Measurements from ENCODE around the gene MLIP.

Gene MLIP

DNA sequence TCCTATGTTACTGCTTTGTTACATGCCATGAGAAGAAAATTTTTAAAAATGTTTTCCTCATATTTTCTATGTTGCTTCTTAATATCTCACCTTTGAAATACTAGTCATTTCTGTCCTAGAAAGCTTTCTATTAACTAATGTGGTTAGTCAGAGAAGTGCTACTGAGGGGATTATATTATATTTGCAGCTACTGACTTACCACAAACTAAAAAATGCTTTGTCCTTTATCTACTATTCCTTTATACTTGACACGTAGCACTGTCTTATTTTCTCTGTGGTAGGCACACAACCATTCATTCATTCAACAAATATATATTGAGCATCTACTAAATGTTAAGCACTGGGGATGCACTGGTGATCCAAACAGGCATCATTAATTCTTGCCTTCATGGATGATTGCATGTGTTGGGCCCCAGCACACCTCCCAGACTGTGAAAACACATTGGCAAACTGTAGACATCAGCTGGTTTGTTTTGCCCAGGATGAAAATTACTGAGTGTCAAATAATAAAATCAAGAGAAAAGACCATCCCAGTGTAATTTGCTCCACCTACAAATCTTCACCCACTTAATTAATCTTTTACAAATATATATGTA, 10.7 kb upstream of the MLIP start:
- no peak overlapping the region for H3K4me3 ChIP-seq (ENCODE audit: low read depth, low read length, poor library complexity, severe bottlenecking)
- no peak overlapping the region for H3K4me2 ChIP-seq (ENCODE audit: low read length)
- H4K20me1 ChIP-seq (ENCODE audit: insufficient read depth, low read length), result no peaks in the 10 kb centered on the region
- H3K9me2 ChIP-seq (ENCODE audit: low read depth, low read length), result no peaks in the 10 kb centered on the region
- no peak overlapping the region for H3K27ac ChIP-seq (ENCODE audit: low read depth, low read length, poor library complexity, severe bottlenecking)
- no peaks in the 10 kb centered on the region for H3K27me3 ChIP-seq (ENCODE audit: insufficient read depth, low read length)
- H3K79me2 ChIP-seq (ENCODE audit: insufficient read depth, low read length), result no peaks in the 10 kb centered on the region
- H3K4me1 ChIP-seq (ENCODE audit: insufficient read depth, low read length, severe bottlenecking), result no peaks in the 10 kb centered on the region
- TF ChIP-seq, protein P1, sequence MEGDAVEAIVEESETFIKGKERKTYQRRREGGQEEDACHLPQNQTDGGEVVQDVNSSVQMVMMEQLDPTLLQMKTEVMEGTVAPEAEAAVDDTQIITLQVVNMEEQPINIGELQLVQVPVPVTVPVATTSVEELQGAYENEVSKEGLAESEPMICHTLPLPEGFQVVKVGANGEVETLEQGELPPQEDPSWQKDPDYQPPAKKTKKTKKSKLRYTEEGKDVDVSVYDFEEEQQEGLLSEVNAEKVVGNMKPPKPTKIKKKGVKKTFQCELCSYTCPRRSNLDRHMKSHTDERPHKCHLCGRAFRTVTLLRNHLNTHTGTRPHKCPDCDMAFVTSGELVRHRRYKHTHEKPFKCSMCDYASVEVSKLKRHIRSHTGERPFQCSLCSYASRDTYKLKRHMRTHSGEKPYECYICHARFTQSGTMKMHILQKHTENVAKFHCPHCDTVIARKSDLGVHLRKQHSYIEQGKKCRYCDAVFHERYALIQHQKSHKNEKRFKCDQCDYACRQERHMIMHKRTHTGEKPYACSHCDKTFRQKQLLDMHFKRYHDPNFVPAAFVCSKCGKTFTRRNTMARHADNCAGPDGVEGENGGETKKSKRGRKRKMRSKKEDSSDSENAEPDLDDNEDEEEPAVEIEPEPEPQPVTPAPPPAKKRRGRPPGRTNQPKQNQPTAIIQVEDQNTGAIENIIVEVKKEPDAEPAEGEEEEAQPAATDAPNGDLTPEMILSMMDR (IDR thresholded peaks at IDR 0.05; ENCODE audit: low read length), result no peak
- no peak for TF ChIP-seq EZH2 (IDR thresholded peaks at IDR 0.05; ENCODE audit: borderline replicate concordance, low read length)
- H3K36me3 ChIP-seq (ENCODE audit: insufficient read depth, low read length), result no peaks in the 10 kb centered on the region
- no peaks in the 10 kb centered on the region for H3K9me3 ChIP-seq (ENCODE audit: low read length)
- H2AFZ ChIP-seq (ENCODE audit: low read length), result no peak overlapping the region
- H3K9ac ChIP-seq (ENCODE audit: low read length), result no peak overlapping the region
- H3F3A ChIP-seq (ENCODE audit: insufficient read depth, low read length), result no peaks in the 10 kb centered on the region

DNA sequence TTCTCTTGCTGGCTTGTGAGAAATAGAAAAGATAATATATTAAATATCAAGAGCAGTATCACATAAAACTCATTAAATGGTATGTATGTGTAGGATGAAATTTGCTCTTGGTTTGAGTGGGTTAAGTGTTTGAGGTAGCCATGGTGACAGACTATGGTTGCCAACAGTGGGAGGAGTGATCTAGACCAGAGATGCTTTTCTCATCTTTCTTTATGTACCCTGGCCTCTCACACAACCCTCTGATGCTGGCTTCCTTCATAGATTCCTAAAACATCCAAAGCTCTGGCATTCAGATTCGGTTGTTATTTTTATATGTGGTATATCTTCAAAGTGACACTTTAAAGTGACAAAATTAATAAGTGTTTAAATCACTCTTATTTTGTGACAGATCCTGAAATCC, 9.0 kb upstream of the MLIP start:
- Histone ChIP-seq H3K79me2 (ENCODE audit: insufficient read depth, low read length) (no peaks in the 10 kb centered on the region), H3K4me1 (ENCODE audit: insufficient read depth, low read length, severe bottlenecking) (no peaks in the 10 kb centered on the region), H3K4me3 (ENCODE audit: low read depth, low read length, poor library complexity, severe bottlenecking) (no peak overlapping the region), H3K9me2 (ENCODE audit: low read depth, low read length) (no peaks in the 10 kb centered on the region), H3F3A (ENCODE audit: insufficient read depth, low read length) (no peaks in the 10 kb centered on the region), H3K27ac (ENCODE audit: low read depth, low read length, poor library complexity, severe bottlenecking) (no peak overlapping the region), H3K9me3 (ENCODE audit: low read length) (no peaks in the 10 kb centered on the region), H2AFZ (ENCODE audit: low read length) (no peak overlapping the region), H3K9ac (ENCODE audit: low read length) (no peak overlapping the region), H4K20me1 (ENCODE audit: insufficient read depth, low read length) (no peaks in the 10 kb centered on the region), H3K4me2 (ENCODE audit: low read length) (no peak overlapping the region), H3K36me3 (ENCODE audit: insufficient read depth, low read length) (no peaks in the 10 kb centered on the region), H3K27me3 (ENCODE audit: insufficient read depth, low read length) (no peaks in the 10 kb centered on the region)
- no peak for TF ChIP-seq EZH2 (IDR thresholded peaks at IDR 0.05; ENCODE audit: borderline replicate concordance, low read length)
- TF ChIP-seq, protein P1 (IDR thresholded peaks at IDR 0.05; ENCODE audit: low read length), result no peak

DNA sequence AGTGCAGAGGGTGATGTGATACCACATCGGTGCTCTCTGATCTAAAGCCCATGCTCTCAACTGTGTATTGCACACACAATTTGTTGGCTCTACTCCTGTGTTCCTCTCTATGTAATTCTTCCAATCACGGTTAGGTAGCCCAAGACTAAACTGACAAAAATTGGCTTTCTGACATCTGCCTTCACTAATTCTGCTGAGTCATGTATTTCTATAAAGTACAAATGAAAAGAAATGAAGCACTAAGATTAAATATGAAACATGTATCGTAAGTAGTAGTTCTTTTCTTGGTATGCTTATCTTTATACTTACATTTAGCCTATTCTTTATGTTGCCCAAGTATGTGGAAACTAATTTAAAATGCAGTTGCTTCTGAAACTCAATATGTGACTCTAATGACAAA, 7.7 kb upstream of the MLIP start:
- Histone ChIP-seq H3F3A (ENCODE audit: insufficient read depth, low read length) (no peaks in the 10 kb centered on the region), H3K36me3 (ENCODE audit: insufficient read depth, low read length) (no peaks in the 10 kb centered on the region), H3K4me2 (ENCODE audit: low read length) (no peak overlapping the region), H3K4me3 (ENCODE audit: low read depth, low read length, poor library complexity, severe bottlenecking) (no peak overlapping the region), H3K9me2 (ENCODE audit: low read depth, low read length) (no peaks in the 10 kb centered on the region), H3K9ac (ENCODE audit: low read length) (no peak overlapping the region), H3K27me3 (ENCODE audit: insufficient read depth, low read length) (no peaks in the 10 kb centered on the region), H3K79me2 (ENCODE audit: insufficient read depth, low read length) (no peaks in the 10 kb centered on the region), H4K20me1 (ENCODE audit: insufficient read depth, low read length) (no peaks in the 10 kb centered on the region), H3K9me3 (ENCODE audit: low read length) (no peaks in the 10 kb centered on the region), H3K27ac (ENCODE audit: low read depth, low read length, poor library complexity, severe bottlenecking) (no peak overlapping the region), H2AFZ (ENCODE audit: low read length) (no peak overlapping the region), H3K4me1 (ENCODE audit: insufficient read depth, low read length, severe bottlenecking) (no peaks in the 10 kb centered on the region)
- TF ChIP-seq, protein P1 (IDR thresholded peaks at IDR 0.05; ENCODE audit: low read length), result no peak
- no peak for TF ChIP-seq EZH2 (IDR thresholded peaks at IDR 0.05; ENCODE audit: borderline replicate concordance, low read length)
